ENCODE data around the gene GSPT1. TPM values are rescaled to one million over a fixed set of nuclear protein-coding genes. Genes with fewer than 3 reads are reported as not detected.

The GSPT1 gene
- total RNA-seq, 1 experiment from 2014 or later = 173 TPM

DNA sequence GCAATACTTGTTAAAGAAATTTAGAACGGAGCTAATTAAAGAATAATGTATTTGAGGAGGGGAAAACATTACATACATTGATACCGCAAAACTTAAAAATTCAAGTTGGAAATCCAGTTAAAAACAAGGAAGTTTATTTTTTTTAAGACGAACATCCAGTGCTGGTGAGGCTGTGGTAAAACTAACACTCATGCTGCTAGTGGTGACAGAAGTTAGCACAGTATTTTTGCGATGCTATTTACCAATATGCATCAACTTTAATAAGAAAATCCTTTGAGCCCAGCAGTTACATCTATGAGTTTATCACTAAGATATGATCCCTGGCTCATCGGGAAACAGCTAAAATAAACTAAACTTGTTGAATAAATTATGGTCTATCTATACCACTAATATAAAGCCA, 31.7 kb downstream of the GSPT1 start:
- Mint-ChIP-seq H3K4me3 (no peak overlapping the region), H3K9me3 (no peaks in the 10 kb centered on the region), H3K36me3 (ENCODE audit: insufficient read depth in 1 of 3, low read depth in 3 of 3) (peaks cover 32 to 87% (median 70%) of the 10 kb centered on the region in 3 experiments; a peak in 6 of 7 replicates), H3K27ac (no peak overlapping the region), H3K4me1 (no peaks in the 10 kb centered on the region), H3K27me3 (ENCODE audit: low read depth) (no peaks in the 10 kb centered on the region)
- Histone ChIP-seq H3K4me1 (ENCODE audit: insufficient read depth, low read length) (no peaks in the 10 kb centered on the region), H3K27me3 (ENCODE audit: insufficient read depth, low read length) (no peaks in the 10 kb centered on the region), H3K23me2 (ENCODE audit: insufficient read length, low read depth, low read length, poor library complexity, severe bottlenecking) (no peaks in the 10 kb centered on the region), H3K56ac (ENCODE audit: insufficient read length, low read depth, low read length) (no peak overlapping the region), H2AFZ (ENCODE audit: low read length) (no peak overlapping the region), H3T11ph (ENCODE audit: low read length) (no peak overlapping the region), H3K27ac (ENCODE audit: insufficient read length, low read depth, low read length) (no peak overlapping the region), H3K18ac (ENCODE audit: insufficient read length, low read depth, low read length) (no peak overlapping the region), H2BK12ac (ENCODE audit: insufficient read length, low read depth, low read length) (no peak overlapping the region), H2BK5ac (ENCODE audit: insufficient read length, low read length) (no peak overlapping the region), H4K8ac (replicated peaks; ENCODE audit: insufficient read length, low read depth, low read length) (no peak overlapping the region), H4K5ac (ENCODE audit: insufficient read length, low read depth, low read length) (no peak overlapping the region), H3K4ac (ENCODE audit: low read depth, low read length) (no peak overlapping the region), H3K9ac (ENCODE audit: extremely low read depth, insufficient read length, low read length) (no peak overlapping the region), H4K20me1 (ENCODE audit: control insufficient read depth, insufficient read depth, insufficient read length) (no peaks in the 10 kb centered on the region), H2BK15ac (ENCODE audit: low read depth, low read length) (no peak overlapping the region), H3K9me3 (ENCODE audit: control insufficient read depth, low read depth, low read length) (no peaks in the 10 kb centered on the region), H4K91ac (ENCODE audit: insufficient read length, low read depth, low read length) (no peak overlapping the region), H2BK20ac (ENCODE audit: low read depth, low read length, poor library complexity, severe bottlenecking) (no peak overlapping the region), H2BK120ac (ENCODE audit: low read depth, low read length, poor library complexity, severe bottlenecking) (no peak overlapping the region), H3K79me1 (ENCODE audit: insufficient read depth, low read depth, low read length, poor library complexity, severe bottlenecking) (no peaks in the 10 kb centered on the region), H3K14ac (ENCODE audit: insufficient read depth, low read length) (no peak overlapping the region), H3K79me2 (ENCODE audit: insufficient read depth, low read length) (no peaks in the 10 kb centered on the region), H2AK5ac (ENCODE audit: insufficient read length, low read length) (no peak overlapping the region), H3K4me2 (ENCODE audit: insufficient read depth, insufficient read length, low read length) (no peak overlapping the region), H3K23ac (ENCODE audit: insufficient read length, low read depth, low read length) (no peak overlapping the region)
- TF ChIP-seq, protein P1, sequence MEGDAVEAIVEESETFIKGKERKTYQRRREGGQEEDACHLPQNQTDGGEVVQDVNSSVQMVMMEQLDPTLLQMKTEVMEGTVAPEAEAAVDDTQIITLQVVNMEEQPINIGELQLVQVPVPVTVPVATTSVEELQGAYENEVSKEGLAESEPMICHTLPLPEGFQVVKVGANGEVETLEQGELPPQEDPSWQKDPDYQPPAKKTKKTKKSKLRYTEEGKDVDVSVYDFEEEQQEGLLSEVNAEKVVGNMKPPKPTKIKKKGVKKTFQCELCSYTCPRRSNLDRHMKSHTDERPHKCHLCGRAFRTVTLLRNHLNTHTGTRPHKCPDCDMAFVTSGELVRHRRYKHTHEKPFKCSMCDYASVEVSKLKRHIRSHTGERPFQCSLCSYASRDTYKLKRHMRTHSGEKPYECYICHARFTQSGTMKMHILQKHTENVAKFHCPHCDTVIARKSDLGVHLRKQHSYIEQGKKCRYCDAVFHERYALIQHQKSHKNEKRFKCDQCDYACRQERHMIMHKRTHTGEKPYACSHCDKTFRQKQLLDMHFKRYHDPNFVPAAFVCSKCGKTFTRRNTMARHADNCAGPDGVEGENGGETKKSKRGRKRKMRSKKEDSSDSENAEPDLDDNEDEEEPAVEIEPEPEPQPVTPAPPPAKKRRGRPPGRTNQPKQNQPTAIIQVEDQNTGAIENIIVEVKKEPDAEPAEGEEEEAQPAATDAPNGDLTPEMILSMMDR (conservative IDR thresholded peaks at IDR 0.05) = no peak
- no CpG with 5 or more reads among the region's 5 CpGs for WGBS (ENCODE audit: extremely low coverage, insufficient read length, low lambda C conversion rate)
- DNase-seq = no peak
